ENCODE results near the gene VANGL1. TPM values are rescaled to one million over a fixed set of nuclear protein-coding genes. Genes with fewer than 3 reads are reported as not detected.

VANGL1 gene
- total RNA-seq, 1 donor from 2014 or later: 13.8 TPM

DNA sequence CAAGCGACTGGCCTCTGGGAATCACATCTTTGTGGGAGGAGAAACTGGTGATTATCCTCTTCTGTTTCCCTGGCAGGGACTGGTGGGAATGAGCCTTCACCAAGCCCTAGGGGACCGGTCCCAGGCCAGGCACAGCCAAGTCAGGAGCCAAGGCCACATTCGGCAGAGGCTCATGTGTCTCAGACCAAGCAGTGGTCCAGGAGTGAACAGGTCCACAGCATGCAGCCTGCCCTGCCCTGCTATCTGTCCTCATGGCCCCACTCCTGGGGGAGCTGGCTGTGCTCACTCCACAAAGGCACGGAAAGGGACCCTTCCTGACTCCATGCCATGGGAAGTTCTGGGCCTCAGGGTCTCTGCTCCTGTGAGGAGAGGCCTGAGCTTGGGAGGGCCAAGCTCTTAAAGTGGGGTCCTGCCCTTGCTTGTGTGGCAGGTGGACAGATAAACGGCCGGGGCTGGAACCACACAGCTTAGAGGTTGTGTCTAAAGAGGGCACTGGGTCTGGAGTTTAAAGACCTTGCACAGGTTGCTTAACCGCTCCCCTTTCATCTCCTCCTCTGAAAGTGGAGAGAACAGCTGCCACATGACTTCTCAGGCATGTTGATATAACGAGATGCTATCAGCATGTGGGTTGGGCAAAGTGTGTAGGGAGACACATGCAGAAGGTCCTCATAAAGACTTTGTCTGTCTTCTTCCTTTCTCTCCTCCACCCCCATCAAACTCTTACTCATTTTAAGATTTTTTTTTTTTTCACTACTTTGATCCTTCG, 69.3 kb downstream of the VANGL1 start:
- peaks cover 2% of the 10 kb centered on the region for H3K9me3 Mint-ChIP-seq (ENCODE audit: unreplicated experiment)
- Histone ChIP-seq H3K79me2 (ENCODE audit: insufficient read depth, low read length) (no peaks in the 10 kb centered on the region), H3K9ac (ENCODE audit: low read length) (no peak overlapping the region), H3K27me3 (ENCODE audit: insufficient read depth, low read length) (peaks cover 18% of the 10 kb centered on the region), H3K36me3 (ENCODE audit: insufficient read depth, low read length) (no peaks in the 10 kb centered on the region), H3K9me3 (ENCODE audit: insufficient read depth, low read depth, low read length) (no peaks in the 10 kb centered on the region), H3K4me3 (ENCODE audit: insufficient read depth, low read depth, low read length) (no peak overlapping the region), H4K20me1 (ENCODE audit: insufficient read depth, low read length) (no peaks in the 10 kb centered on the region), H3K4me2 (ENCODE audit: low read length) (no peak overlapping the region), H3K4me1 (ENCODE audit: insufficient read depth, low read length) (no peaks in the 10 kb centered on the region), H2AFZ (ENCODE audit: low read depth, low read length) (no peak overlapping the region), H3K27ac (ENCODE audit: low read depth, low read length) (no peak overlapping the region)
- no peak overlapping the region for H3K4me3 Mint-ChIP-seq (ENCODE audit: unreplicated experiment)
- DNase-seq (ENCODE audit: low read depth) (no peak), FAIRE-seq (no peak)
- H3K27me3 Mint-ChIP-seq (ENCODE audit: low read depth, unreplicated experiment): peaks cover 14% of the 10 kb centered on the region
- no peak overlapping the region for H3K27ac Mint-ChIP-seq (ENCODE audit: unreplicated experiment)
- peaks cover 22% of the 10 kb centered on the region for H3K4me1 Mint-ChIP-seq (ENCODE audit: low read depth, unreplicated experiment)
- TF ChIP-seq EZH2 (IDR thresholded peaks at IDR 0.05; ENCODE audit: insufficient read depth, low read length): no peak
- TF ChIP-seq, protein P1, sequence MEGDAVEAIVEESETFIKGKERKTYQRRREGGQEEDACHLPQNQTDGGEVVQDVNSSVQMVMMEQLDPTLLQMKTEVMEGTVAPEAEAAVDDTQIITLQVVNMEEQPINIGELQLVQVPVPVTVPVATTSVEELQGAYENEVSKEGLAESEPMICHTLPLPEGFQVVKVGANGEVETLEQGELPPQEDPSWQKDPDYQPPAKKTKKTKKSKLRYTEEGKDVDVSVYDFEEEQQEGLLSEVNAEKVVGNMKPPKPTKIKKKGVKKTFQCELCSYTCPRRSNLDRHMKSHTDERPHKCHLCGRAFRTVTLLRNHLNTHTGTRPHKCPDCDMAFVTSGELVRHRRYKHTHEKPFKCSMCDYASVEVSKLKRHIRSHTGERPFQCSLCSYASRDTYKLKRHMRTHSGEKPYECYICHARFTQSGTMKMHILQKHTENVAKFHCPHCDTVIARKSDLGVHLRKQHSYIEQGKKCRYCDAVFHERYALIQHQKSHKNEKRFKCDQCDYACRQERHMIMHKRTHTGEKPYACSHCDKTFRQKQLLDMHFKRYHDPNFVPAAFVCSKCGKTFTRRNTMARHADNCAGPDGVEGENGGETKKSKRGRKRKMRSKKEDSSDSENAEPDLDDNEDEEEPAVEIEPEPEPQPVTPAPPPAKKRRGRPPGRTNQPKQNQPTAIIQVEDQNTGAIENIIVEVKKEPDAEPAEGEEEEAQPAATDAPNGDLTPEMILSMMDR (IDR thresholded peaks at IDR 0.05; ENCODE audit: insufficient read depth, low read depth, low read length): no peak
- H3K36me3 Mint-ChIP-seq (ENCODE audit: low read depth, unreplicated experiment): peaks cover 1% of the 10 kb centered on the region

DNA sequence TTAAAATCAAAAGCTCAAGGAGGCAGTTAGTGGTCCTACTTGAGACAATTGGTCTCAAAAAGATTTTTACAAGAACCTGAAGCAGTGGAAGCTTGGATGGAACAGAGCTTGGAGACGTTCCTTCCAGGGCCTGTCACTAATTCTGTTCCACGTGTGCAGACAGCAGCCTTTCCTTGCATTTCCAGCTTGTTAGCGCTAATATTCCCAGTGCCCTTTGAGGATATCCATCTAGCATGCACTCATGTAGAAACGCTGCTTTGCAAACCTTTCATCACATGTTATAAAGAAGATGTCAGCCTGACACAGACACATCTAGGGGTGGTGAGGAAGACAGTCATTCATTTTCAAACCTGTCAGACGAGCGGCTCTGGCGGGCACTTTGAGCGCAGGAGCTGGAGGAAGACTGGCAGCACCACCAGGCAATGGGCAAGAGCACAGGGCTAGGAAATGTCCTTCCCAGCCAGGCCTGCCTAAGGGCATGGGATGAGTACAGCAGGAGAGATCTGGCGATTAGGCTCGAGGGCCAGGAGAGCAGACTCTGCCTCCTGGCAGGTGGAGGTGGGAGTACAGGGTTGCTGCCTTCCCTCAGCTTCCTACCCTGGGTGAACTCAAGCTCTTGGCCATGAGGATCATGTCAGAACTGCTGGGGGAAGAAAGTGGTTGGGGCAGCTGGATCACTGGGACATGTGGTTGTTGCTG, 71.3 kb downstream of the VANGL1 start:
- no peak overlapping the region for H3K27ac Mint-ChIP-seq (ENCODE audit: unreplicated experiment)
- DNase-seq (ENCODE audit: low read depth) (no peak), FAIRE-seq (no peak)
- H3K27me3 ChIP-seq (ENCODE audit: insufficient read depth, low read length): peaks cover 19% of the 10 kb centered on the region
- peaks cover 2% of the 10 kb centered on the region for H3K9me3 Mint-ChIP-seq (ENCODE audit: unreplicated experiment)
- H3K9me3 ChIP-seq (ENCODE audit: insufficient read depth, low read depth, low read length): no peaks in the 10 kb centered on the region
- H2AFZ ChIP-seq (ENCODE audit: low read depth, low read length): no peak overlapping the region
- no peak overlapping the region for H3K9ac ChIP-seq (ENCODE audit: low read length)
- H3K4me2 ChIP-seq (ENCODE audit: low read length): no peak overlapping the region
- H3K36me3 Mint-ChIP-seq (ENCODE audit: low read depth, unreplicated experiment): peaks cover 1% of the 10 kb centered on the region
- no peak for TF ChIP-seq EZH2 (IDR thresholded peaks at IDR 0.05; ENCODE audit: insufficient read depth, low read length)
- TF ChIP-seq, protein P1 (IDR thresholded peaks at IDR 0.05; ENCODE audit: insufficient read depth, low read depth, low read length): no peak
- H3K4me3 Mint-ChIP-seq (ENCODE audit: unreplicated experiment): no peak overlapping the region
- no peak overlapping the region for H3K27ac ChIP-seq (ENCODE audit: low read depth, low read length)
- H3K4me1 Mint-ChIP-seq (ENCODE audit: low read depth, unreplicated experiment): peaks cover 24% of the 10 kb centered on the region
- no peaks in the 10 kb centered on the region for H3K79me2 ChIP-seq (ENCODE audit: insufficient read depth, low read length)
- H3K4me1 ChIP-seq (ENCODE audit: insufficient read depth, low read length): no peaks in the 10 kb centered on the region
- no peak overlapping the region for H3K4me3 ChIP-seq (ENCODE audit: insufficient read depth, low read depth, low read length)
- peaks cover 14% of the 10 kb centered on the region for H3K27me3 Mint-ChIP-seq (ENCODE audit: low read depth, unreplicated experiment)
- no peaks in the 10 kb centered on the region for H4K20me1 ChIP-seq (ENCODE audit: insufficient read depth, low read length)
- no peaks in the 10 kb centered on the region for H3K36me3 ChIP-seq (ENCODE audit: insufficient read depth, low read length)
